Cardiac muscle cell (in vitro differentiated cells and primary cell): ENCODE measurements around the gene NCR3LG1. TPM values are rescaled to one million over a fixed set of nuclear protein-coding genes. Genes with fewer than 3 reads are reported as not detected.
"Not testable (repeated sequence)": the region's sequence is repeated elsewhere in the genome, so short reads cannot be mapped to it uniquely, and the experiment has no call there.

Experiments used
- DNase-seq, 2 donors: peaks; one replicate each; pipeline versions ENCODE4 v3.0.0 to v3.0.0-alpha.2; 2010 to 2017; ENCODE audit warnings: low read depth in 1 of 2, low spot score in 1 of 2
- H3K27ac ChIP-seq: fragments of 200-600 bp; sonication (generic); 2 replicates; pipeline ENCODE4 v1.5.1; 2016
- H3K27me3 ChIP-seq: fragments of 200-600 bp; sonication (generic); 2 replicates; pipeline ENCODE4 v1.6.0; 2016; ENCODE audit warnings: control low read depth
- H3K36me3 ChIP-seq: fragments of 200-600 bp; sonication (generic); 2 replicates; pipeline ENCODE4 v1.5.1; 2016; ENCODE audit warnings: control low read depth
- H3K4me1 ChIP-seq: fragments of 200-600 bp; sonication (generic); 2 replicates; pipeline ENCODE4 v1.8.1; 2017; ENCODE audit warnings: low read depth, mild to moderate bottlenecking, mixed run types
- H3K4me3 ChIP-seq: fragments of 200-600 bp; sonication (generic); 2 replicates; pipeline ENCODE4 v1.5.1; 2016; ENCODE audit warnings: mild to moderate bottlenecking
- H3K9me3 ChIP-seq: fragments of 200-600 bp; sonication (generic); 2 replicates; pipeline ENCODE4 v1.5.1; 2017; ENCODE audit warnings: low read depth, mild to moderate bottlenecking, control low read depth
- CTCF ChIP-seq: IDR thresholded peaks from 2 replicates; pipeline ENCODE4 v1.5.1; 2012; ENCODE audit warnings: low read depth, mild to moderate bottlenecking, low read length
- polyA plus RNA-seq: library from polyadenylated mRNA; unstranded; fragments of >200 nt; fragmentation: Nextera tagmentation; extraction: Ambion mirVana; gene quantifications from 2 replicates; pipeline ENCODE4 v1.2.1, GENCODE V29; 2016
- total RNA-seq: library from RNA; depleted of rRNA; stranded (reverse); fragments of >200 nt; gene quantifications from 2 replicates; pipeline ENCODE4 v1.2.3, GENCODE V29; 2016

Gene NCR3LG1
- total and polyA plus RNA-seq, 2 experiments from 2014 or later = 2.7 to 7.6 TPM

- no peaks in the 10 kb centered on the region for H3K27me3 ChIP-seq
- H3K36me3 ChIP-seq = no peaks in the 10 kb centered on the region
- no peak overlapping the region for H3K4me3 ChIP-seq
- no peak for TF ChIP-seq CTCF
- H3K27ac ChIP-seq = no peak overlapping the region
- DNase-seq = no peak
- peaks cover 10% of the 10 kb centered on the region for H3K4me1 ChIP-seq
- no peaks in the 10 kb centered on the region for H3K9me3 ChIP-seq
Observed at GRCh38 chr11:17423533-17424310, 72.1 kb downstream of the NCR3LG1 start.

GRCh38 chr11:17426233-17426632, 74.6 kb downstream of the NCR3LG1 start:
- not testable (repeated sequence) for H3K4me1 ChIP-seq, DNase-seq, H3K4me3 ChIP-seq, H3K27ac ChIP-seq, H3K27me3 ChIP-seq, H3K9me3 ChIP-seq, H3K36me3 ChIP-seq

Other genes with a start within 250 kb of the NCR3LG1 start
- 32.0 and 54.6 TPM in 2 replicates for gene PIK3C2A, start 143.8 kb upstream of the NCR3LG1 start, total RNA-seq
- 20.7 and 23.2 TPM in 2 replicates for gene PIK3C2A, start 143.8 kb upstream of the NCR3LG1 start, polyA plus RNA-seq
- gene NUCB2, start 75.1 kb upstream of the NCR3LG1 start, total RNA-seq = 26.6 and 52.4 TPM in 2 replicates
- gene NUCB2, start 75.1 kb upstream of the NCR3LG1 start, polyA plus RNA-seq = 120 and 129 TPM in 2 replicates
- gene KCNJ11, start 36.9 kb downstream of the NCR3LG1 start, total RNA-seq = 12.8 and 17.0 TPM in 2 replicates
- gene KCNJ11, start 36.9 kb downstream of the NCR3LG1 start, polyA plus RNA-seq = 4.7 and 10.1 TPM in 2 replicates
- 1.6 and 5.3 TPM in 2 replicates for gene ABCC8, start 125.0 kb downstream of the NCR3LG1 start, total RNA-seq
- 2.4 and 8.8 TPM in 2 replicates for gene ABCC8, start 125.0 kb downstream of the NCR3LG1 start, polyA plus RNA-seq
- 0.04 and 0.54 TPM in 2 replicates for gene USH1C, start 192.6 kb downstream of the NCR3LG1 start, total RNA-seq
- gene USH1C, start 192.6 kb downstream of the NCR3LG1 start, polyA plus RNA-seq = not detected in 2 replicates
- gene OTOG, start 195.5 kb downstream of the NCR3LG1 start, total RNA-seq = 0.14 and 0.15 TPM in 2 replicates
- gene OTOG, start 195.5 kb downstream of the NCR3LG1 start, polyA plus RNA-seq = 0.49 TPM in 1 of 2 replicates, not detected in the other